HEK293 (cell line): ENCODE measurements around the gene AKAP6.

Experiments
- CTCF ChIA-PET: fragments of 350-600 bp; formaldehyde crosslinking; extraction: SDS; loops from one replicate; lab custom pipeline; 2021; ENCODE audit warnings: antibody characterized with exemption; lab: Yijun Ruan, JAX
- POLR2A ChIA-PET: fragments of 300-600 bp; formaldehyde crosslinking; extraction: SDS; loops from one replicate; lab custom pipeline; 2020; ENCODE audit warnings: antibody characterized with exemption, inconsistent platforms; lab: Yijun Ruan, JAX
- H3K27ac ChIP-seq: fragments of 200-500 bp; sonication (Bioruptor generic); 2 replicates; pipeline ENCODE4 v1.5.1; 2014; ENCODE audit warnings: low read depth, low read length, control low read depth, inconsistent platforms; ENCODE audit errors: extremely low read depth
- H3K36me3 ChIP-seq, 2 experiments: fragments of 200-500 bp in 1 of 2; sonication (Bioruptor generic) in 1 of 2; 1 replicate in 1 of 2; 2 replicates in 1 of 2; pipeline ENCODE4 v1.5.1; 2014 to 2017; ENCODE audit warnings: inconsistent platforms in 2 of 2, low read length in 2 of 2; ENCODE audit not compliant: control insufficient read depth in 2 of 2, insufficient read depth in 1 of 2
- H3K4me1 ChIP-seq: fragments of 200-500 bp; sonication (Bioruptor generic); 2 replicates; pipeline ENCODE4 v1.5.1; 2014; ENCODE audit warnings: mild to moderate bottlenecking, low read length, inconsistent platforms; ENCODE audit not compliant: control insufficient read depth, insufficient read depth
- H3K4me3 ChIP-seq: 2 replicates; pipeline ENCODE4 v1.5.1; 2011; ENCODE audit warnings: low read depth, mild to moderate bottlenecking, control low read depth, low read length, moderate library complexity
- H3K9me3 ChIP-seq: fragments of 200-500 bp; sonication (Bioruptor generic); 2 replicates; pipeline ENCODE4 v1.5.1; 2014; ENCODE audit warnings: low read depth, low read length, inconsistent platforms; ENCODE audit not compliant: control insufficient read depth, insufficient read depth
- KLF10 ChIP-seq: fragments of 450-650 bp; IDR thresholded peaks from 2 replicates; pipeline ENCODE4 v1.5.1; 2018; ENCODE audit warnings: missing biosample characterization, mild to moderate bottlenecking, missing genetic modification characterization
- KLF17 ChIP-seq: fragments of 450-650 bp; formaldehyde crosslinking; IDR thresholded peaks from 2 replicates; pipeline ENCODE4 v1.5.1; 2016; ENCODE audit warnings: missing biosample characterization, missing genetic modification characterization
- KLF9 ChIP-seq: fragments of 450-650 bp; formaldehyde crosslinking; IDR thresholded peaks from 2 replicates; pipeline ENCODE4 v1.5.1; 2016; ENCODE audit warnings: missing biosample characterization, missing genetic modification characterization, low read depth
- MZF1 ChIP-seq: fragments of 450-650 bp; formaldehyde crosslinking; IDR thresholded peaks from 2 replicates; pipeline ENCODE4 v1.5.1; 2017; ENCODE audit warnings: missing biosample characterization, missing genetic modification characterization, borderline replicate concordance
- ZBTB17 ChIP-seq: fragments of 450-650 bp; formaldehyde crosslinking; IDR thresholded peaks from 2 replicates; pipeline ENCODE4 v1.5.1; 2016; ENCODE audit warnings: missing biosample characterization, missing genetic modification characterization
- ZBTB20 ChIP-seq: fragments of 450-650 bp; formaldehyde crosslinking; IDR thresholded peaks from 2 replicates; pipeline ENCODE4 v1.5.1; 2016; ENCODE audit warnings: missing biosample characterization, missing genetic modification characterization
- ZNF133 ChIP-seq: fragments of 450-650 bp; formaldehyde crosslinking; IDR thresholded peaks from 2 replicates; pipeline ENCODE4 v1.5.1; 2016; ENCODE audit warnings: missing biosample characterization, missing genetic modification characterization
- ZNF18 ChIP-seq: fragments of 450-650 bp; formaldehyde crosslinking; IDR thresholded peaks from 2 replicates; pipeline ENCODE4 v1.5.1; 2016; ENCODE audit warnings: missing biosample characterization, missing genetic modification characterization
- ZNF184 ChIP-seq: fragments of 450-650 bp; IDR thresholded peaks from 2 replicates; pipeline ENCODE4 v1.5.1; 2018; ENCODE audit warnings: missing biosample characterization, mild to moderate bottlenecking, missing genetic modification characterization
- ZNF311 ChIP-seq: fragments of 450-650 bp; formaldehyde crosslinking; IDR thresholded peaks from 2 replicates; pipeline ENCODE4 v1.5.1; 2017; ENCODE audit warnings: missing biosample characterization, missing genetic modification characterization, borderline replicate concordance
- ZNF341 ChIP-seq: fragments of 450-650 bp; formaldehyde crosslinking; IDR thresholded peaks from 2 replicates; pipeline ENCODE4; 2016; ENCODE audit warnings: low read depth, missing biosample characterization, missing genetic modification characterization
- ZNF558 ChIP-seq: fragments of 450-650 bp; formaldehyde crosslinking; IDR thresholded peaks from 2 replicates; pipeline ENCODE4 v1.5.1; 2016; ENCODE audit warnings: missing biosample characterization, missing genetic modification characterization
- ZNF600 ChIP-seq: fragments of 450-650 bp; formaldehyde crosslinking; IDR thresholded peaks from 2 replicates; pipeline ENCODE4 v1.5.1; 2016; ENCODE audit warnings: missing biosample characterization, missing genetic modification characterization
- ZNF621 ChIP-seq: fragments of 450-650 bp; formaldehyde crosslinking; IDR thresholded peaks from 2 replicates; pipeline ENCODE4 v1.5.1; 2017; ENCODE audit warnings: missing biosample characterization, missing genetic modification characterization
- ZNF645 ChIP-seq: fragments of 450-650 bp; formaldehyde crosslinking; IDR thresholded peaks from 2 replicates; pipeline ENCODE4; 2016; ENCODE audit warnings: missing biosample characterization, missing genetic modification characterization
- ZNF660 ChIP-seq: fragments of 450-650 bp; IDR thresholded peaks from 2 replicates; pipeline ENCODE4 v1.5.1; 2018; ENCODE audit warnings: missing biosample characterization, mild to moderate bottlenecking, missing genetic modification characterization
- ZNF747 ChIP-seq: fragments of 450-650 bp; formaldehyde crosslinking; IDR thresholded peaks from 2 replicates; pipeline ENCODE4 v1.5.1; 2016; ENCODE audit warnings: missing biosample characterization, missing genetic modification characterization
- ZNF777 ChIP-seq: fragments of 450-650 bp; formaldehyde crosslinking; IDR thresholded peaks from 2 replicates; pipeline ENCODE4 v1.5.1; 2017; ENCODE audit warnings: missing biosample characterization, missing genetic modification characterization, borderline replicate concordance

The AKAP6 gene

GRCh38 chr14:32603992-32604565, 275.0 kb downstream of the AKAP6 start:
- Histone ChIP-seq H3K36me3 (no peaks in the 10 kb centered on the region), H3K9me3 (no peaks in the 10 kb centered on the region), H3K4me1 (no peaks in the 10 kb centered on the region), H3K27ac (no peak overlapping the region), H3K4me3 (no peak overlapping the region)
- ChIA-PET POLR2A (no interaction called here), CTCF (interaction anchor here (0.6 kb wide), 1 partner anchor 275 kb away, joined by 5 read pairs; no protein-coding TSS in a partner anchor)
- no peak for TF ChIP-seq ZNF311 (tag by site-specific recombination)
- no peak for TF ChIP-seq KLF9 (tag by site-specific recombination)
- no peak for TF ChIP-seq ZNF18 (tag by site-specific recombination)
- TF ChIP-seq KLF17 (tag by site-specific recombination) = no peak
- no peak for TF ChIP-seq MZF1 (tag by site-specific recombination)
- TF ChIP-seq ZNF184 (tag by site-specific recombination) = no peak
- TF ChIP-seq ZBTB20 = no peak
- no peak for TF ChIP-seq ZBTB17 (tag by site-specific recombination)
- no peak for TF ChIP-seq ZNF133
- no peak for TF ChIP-seq ZNF600
- TF ChIP-seq ZNF621 (tag by site-specific recombination) = no peak
- TF ChIP-seq ZNF777 (tag by site-specific recombination) = no peak
- no peak for TF ChIP-seq KLF10 (tag by site-specific recombination)
- TF ChIP-seq ZNF660 (tag by site-specific recombination) = no peak
- TF ChIP-seq ZNF747 (tag by site-specific recombination) = no peak
- TF ChIP-seq ZNF341 = no peak

- no peak overlapping the region for H3K27ac ChIP-seq
- no peaks in the 10 kb centered on the region for H3K36me3 ChIP-seq
- TF ChIP-seq ZNF645 (tag by site-specific recombination) = no peak
- no peaks in the 10 kb centered on the region for H3K9me3 ChIP-seq
- POLR2A ChIA-PET = no interaction called here
- no peaks in the 10 kb centered on the region for H3K4me1 ChIP-seq
- no peak overlapping the region for H3K4me3 ChIP-seq
- CTCF ChIA-PET = no interaction called here
Observed at GRCh38 chr14:32606301-32606700, 277.2 kb downstream of the AKAP6 start.

- ChIA-PET CTCF (no interaction called here), POLR2A (no interaction called here)
- no peak overlapping the region for H3K27ac ChIP-seq
- no peaks in the 10 kb centered on the region for H3K4me1 ChIP-seq
- TF ChIP-seq ZNF558 (tag by site-specific recombination) = no peak
- H3K4me3 ChIP-seq = no peak overlapping the region
- no peaks in the 10 kb centered on the region for H3K36me3 ChIP-seq
- H3K9me3 ChIP-seq = no peaks in the 10 kb centered on the region
Observed at GRCh38 chr14:32607399-32607798, 278.3 kb downstream of the AKAP6 start.
